ENCODE measurements around the gene EMD. TPM values are rescaled to one million over a fixed set of nuclear protein-coding genes. Genes with fewer than 3 reads are reported as not detected.

The EMD gene
- total RNA-seq, 2 experiments from 2014 or later: 62.7 to 70.0 TPM

DNA sequence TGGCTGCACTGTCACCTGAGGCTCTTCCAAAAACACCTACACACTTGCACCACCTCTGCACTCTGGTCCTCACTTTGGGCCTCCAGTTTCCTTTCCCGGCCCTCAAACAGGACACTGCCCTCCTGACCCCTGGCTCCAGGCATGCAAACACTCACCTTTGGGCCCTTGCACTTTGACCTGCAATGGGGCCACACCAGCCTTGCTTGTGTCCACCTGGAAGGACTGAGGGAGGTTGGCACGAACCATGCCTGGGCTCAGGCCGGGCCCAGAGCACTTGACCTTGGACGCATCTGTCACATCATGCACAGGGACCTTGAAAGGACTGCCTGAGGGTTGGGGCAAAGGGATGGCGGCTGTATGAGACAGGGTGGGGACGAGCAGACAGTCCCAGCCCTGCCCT lies 20.3 kb upstream of the EMD start:
- DNase-seq: no peak
- CTCF ChIA-PET: no interaction called here
- no peaks in the 10 kb centered on the region for H3K27me3 Mint-ChIP-seq (ENCODE audit: low read depth)
- H3K9me3 Mint-ChIP-seq: no peaks in the 10 kb centered on the region
- H3K27ac Mint-ChIP-seq: peak overlapping the region; percentile 63
- no peak overlapping the region for H3K4me3 Mint-ChIP-seq
- H3K4me1 Mint-ChIP-seq (ENCODE audit: low read depth): peaks cover 7% of the 10 kb centered on the region
- peaks cover 11% of the 10 kb centered on the region for H3K36me3 Mint-ChIP-seq (ENCODE audit: low read depth)
- intact Hi-C loops (cut with micrococcal nuclease): no loop called here

DNA sequence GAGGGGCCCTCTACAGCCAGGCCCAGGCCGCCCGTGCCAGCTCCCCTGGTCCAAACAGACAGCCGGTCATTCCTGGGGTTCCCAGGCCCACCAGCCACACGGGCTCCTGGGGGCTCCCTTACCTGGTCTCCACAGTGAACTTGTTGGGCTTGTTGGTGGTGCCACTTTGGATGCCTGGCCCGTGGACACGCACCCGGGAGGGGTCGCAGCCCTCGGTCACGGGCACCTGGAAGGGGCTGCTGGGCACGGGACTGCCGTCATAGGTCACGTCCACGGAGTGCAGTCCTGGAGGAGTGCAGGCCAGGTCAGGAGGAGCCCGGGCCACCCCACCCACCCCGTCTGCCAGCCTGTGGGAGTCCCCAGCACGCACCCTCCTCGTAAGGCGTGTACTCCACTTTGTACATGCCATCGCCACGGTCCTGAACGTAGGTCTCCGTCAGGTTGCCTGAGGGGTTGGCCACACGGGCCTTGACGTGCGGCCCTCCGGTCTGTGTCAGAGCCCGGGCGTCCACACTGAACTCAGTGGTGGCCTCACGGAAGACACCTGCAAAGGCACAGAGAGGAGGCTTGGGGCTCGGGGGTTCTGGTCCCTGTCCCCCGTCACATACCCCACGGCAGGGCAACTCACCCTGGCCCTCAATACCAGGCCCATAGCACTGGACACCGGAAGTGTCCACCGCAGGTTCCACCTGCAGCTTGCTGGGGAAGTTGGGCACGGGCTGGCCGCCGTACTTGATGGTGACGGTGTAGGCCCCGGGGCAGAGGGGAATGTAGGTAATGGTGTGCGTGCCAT lies 19.5 kb upstream of the EMD start:
- CTCF ChIA-PET: no interaction called here
- Mint-ChIP-seq H3K27me3 (ENCODE audit: low read depth) (no peaks in the 10 kb centered on the region), H3K4me1 (ENCODE audit: low read depth) (peaks cover 7% of the 10 kb centered on the region), H3K4me3 (no peak overlapping the region), H3K9me3 (no peaks in the 10 kb centered on the region), H3K27ac (no peak overlapping the region), H3K36me3 (ENCODE audit: low read depth) (peaks cover 11% of the 10 kb centered on the region)
- intact Hi-C loops (cut with micrococcal nuclease): no loop called here
- DNase-seq: no peak

DNA sequence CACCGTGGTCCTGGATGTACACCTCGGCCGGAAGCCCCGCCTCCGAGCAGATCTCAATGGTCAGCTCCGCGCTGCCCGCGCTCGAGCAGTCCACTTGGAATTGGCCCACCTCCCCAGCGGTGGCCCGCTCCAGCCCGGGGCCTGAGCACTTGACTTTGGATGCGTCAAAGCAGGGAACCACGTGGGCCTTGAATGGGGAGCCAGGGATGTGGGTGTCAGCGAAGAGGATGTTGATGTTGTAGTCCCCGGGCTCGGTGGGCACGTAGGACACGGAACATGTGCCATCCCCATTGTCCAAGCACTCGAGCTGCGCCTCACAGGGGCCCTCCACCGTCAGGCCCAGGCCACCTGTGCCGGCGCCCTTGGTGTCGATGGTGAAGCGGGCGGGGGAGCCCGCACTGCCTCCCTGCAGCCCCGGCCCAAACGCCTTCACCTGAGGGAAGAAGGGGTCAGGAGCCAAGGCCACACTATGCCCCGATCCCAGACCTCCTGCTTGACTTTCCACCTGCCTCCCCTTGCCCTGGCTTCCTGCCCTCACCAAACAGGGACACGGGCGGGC lies 18.9 kb upstream of the EMD start:
- CTCF ChIA-PET: no interaction called here

DNA sequence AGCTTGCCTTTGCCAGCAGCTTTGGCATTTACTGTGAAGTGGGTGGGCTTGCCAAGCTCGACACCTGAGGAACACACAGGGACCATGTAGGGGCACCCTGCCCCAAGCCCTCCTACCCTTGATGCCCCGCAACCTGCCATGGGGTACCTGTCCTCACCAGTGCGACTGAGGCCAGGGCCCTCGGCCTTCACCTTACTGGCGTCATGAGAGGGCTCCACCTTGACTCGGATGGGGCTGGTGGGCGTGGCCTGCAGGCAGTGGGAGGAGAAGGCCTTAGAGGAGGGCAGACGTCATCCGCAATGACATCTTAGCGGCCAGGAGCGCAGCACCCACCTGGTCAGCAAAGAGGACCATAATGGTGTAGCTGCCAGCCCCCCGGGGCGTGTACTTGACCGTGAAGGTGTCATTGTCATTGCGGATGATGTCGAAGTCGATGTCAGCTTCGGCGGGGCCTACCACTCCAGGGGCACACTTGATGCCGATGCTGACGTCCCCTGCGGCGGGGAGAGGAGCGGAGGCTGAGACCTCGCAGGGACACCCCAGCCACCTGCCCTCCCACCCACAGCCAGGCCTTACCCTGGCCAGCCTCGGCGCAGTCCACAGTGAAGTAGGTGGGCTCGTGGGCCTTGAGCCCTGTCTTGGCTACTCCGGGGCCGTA lies 16.9 kb upstream of the EMD start:
- no peaks in the 10 kb centered on the region for H3K9me3 Mint-ChIP-seq
- no peaks in the 10 kb centered on the region for H3K27me3 Mint-ChIP-seq (ENCODE audit: low read depth)
- intact Hi-C loops (cut with micrococcal nuclease): no loop called here
- H3K27ac Mint-ChIP-seq: no peak overlapping the region
- peaks cover 5% of the 10 kb centered on the region for H3K4me1 Mint-ChIP-seq (ENCODE audit: low read depth)
- H3K36me3 Mint-ChIP-seq (ENCODE audit: low read depth): peaks cover 10% of the 10 kb centered on the region
- DNase-seq: no peak
- H3K4me3 Mint-ChIP-seq: no peak overlapping the region
- CTCF ChIA-PET: interaction anchor here (0.7 to 1.3 kb wide), 2 partner anchors 11 to 20 kb away, joined by 3 to 4 read pairs; no protein-coding TSS in a partner anchor

More for the DNA sequence above, 18.9 kb upstream of the EMD start:
- no peak overlapping the region for H3K27ac Mint-ChIP-seq
- H3K4me3 Mint-ChIP-seq: no peak overlapping the region
- intact Hi-C loops (cut with micrococcal nuclease): no loop called here
- no peaks in the 10 kb centered on the region for H3K9me3 Mint-ChIP-seq
- H3K27me3 Mint-ChIP-seq (ENCODE audit: low read depth): no peaks in the 10 kb centered on the region
- DNase-seq: no peak
- H3K4me1 Mint-ChIP-seq (ENCODE audit: low read depth): peaks cover 7% of the 10 kb centered on the region
- H3K36me3 Mint-ChIP-seq (ENCODE audit: low read depth): peaks cover 13% of the 10 kb centered on the region

DNA sequence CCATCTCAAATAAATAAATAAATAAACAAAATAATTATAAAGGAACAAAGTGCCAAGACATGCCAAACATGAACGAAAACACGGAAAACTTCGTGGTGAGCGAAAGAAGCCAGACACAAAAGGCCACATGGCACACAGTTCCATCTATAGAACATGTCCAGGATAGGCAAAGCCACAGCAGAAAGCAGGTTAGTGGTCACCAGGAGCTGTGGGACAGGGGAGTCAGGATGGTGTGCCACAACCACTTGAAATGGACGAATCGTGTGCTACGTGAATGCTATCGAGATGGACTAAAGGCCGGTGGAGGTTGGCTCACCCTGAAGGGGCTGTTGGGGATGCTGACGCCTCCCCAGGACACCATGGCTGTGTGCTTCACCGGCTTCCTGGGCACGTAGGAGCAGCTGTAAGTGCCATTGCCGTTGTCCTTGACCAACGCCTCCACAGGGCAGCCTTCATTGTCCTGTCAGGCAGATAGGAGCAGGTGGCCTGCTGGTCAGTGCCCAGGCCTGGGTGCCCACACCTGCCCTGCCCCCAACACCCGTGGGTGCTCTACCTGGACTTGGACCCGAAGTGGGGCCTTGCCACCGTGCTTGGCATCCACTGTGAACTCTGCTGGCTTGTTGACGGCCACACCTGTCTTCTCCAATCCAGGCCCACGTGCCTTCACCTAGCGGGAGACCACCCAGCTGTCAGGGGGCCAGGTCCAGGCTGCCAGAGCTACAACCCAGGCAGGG lies 15.2 kb upstream of the EMD start:
- intact Hi-C loops (cut with micrococcal nuclease): no loop called here
- H3K27me3 Mint-ChIP-seq (ENCODE audit: low read depth): no peaks in the 10 kb centered on the region
- no peak overlapping the region for H3K4me3 Mint-ChIP-seq
- H3K36me3 Mint-ChIP-seq (ENCODE audit: low read depth): peaks cover 12% of the 10 kb centered on the region
- H3K9me3 Mint-ChIP-seq: no peaks in the 10 kb centered on the region
- no peak overlapping the region for H3K27ac Mint-ChIP-seq
- DNase-seq: no peak
- CTCF ChIA-PET: no interaction called here
- H3K4me1 Mint-ChIP-seq (ENCODE audit: low read depth): peaks cover 9% of the 10 kb centered on the region

DNA sequence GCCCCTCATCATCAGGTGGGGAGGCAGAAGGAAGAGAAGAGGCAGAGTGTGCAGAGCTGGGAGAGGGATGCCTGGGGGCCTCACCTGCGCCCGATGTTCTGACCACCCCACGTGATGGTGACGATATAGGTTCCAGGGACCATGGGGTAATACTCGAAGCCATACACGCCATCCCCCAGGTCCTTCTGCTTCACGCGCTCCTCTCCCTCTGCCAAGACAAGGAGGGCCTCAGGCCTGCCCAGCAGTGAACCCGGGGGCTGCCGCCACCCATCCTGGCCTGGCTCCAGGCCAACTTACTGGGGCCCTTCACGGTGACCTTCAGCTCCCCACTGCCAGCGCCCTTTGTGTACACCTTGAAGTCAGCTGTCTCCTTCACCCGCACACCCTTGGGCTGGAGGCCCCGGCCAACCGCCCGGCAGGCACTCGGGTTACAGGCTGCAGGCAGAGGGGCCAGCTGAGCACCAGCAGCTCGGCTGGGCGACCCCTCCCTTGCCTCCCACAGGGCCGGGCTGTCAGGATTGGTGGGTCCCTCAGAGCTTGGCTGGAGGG lies 14.0 kb upstream of the EMD start:
- no peak for DNase-seq
- intact Hi-C loops (cut with micrococcal nuclease): no loop called here
- CTCF ChIA-PET: no interaction called here
- peak overlapping the region; percentile 30 for H3K27ac Mint-ChIP-seq
- peaks cover 9% of the 10 kb centered on the region for H3K4me1 Mint-ChIP-seq (ENCODE audit: low read depth)
- H3K4me3 Mint-ChIP-seq: no peak overlapping the region
- H3K27me3 Mint-ChIP-seq (ENCODE audit: low read depth): no peaks in the 10 kb centered on the region
- peaks cover 15% of the 10 kb centered on the region for H3K36me3 Mint-ChIP-seq (ENCODE audit: low read depth)
- H3K9me3 Mint-ChIP-seq: no peaks in the 10 kb centered on the region

DNA sequence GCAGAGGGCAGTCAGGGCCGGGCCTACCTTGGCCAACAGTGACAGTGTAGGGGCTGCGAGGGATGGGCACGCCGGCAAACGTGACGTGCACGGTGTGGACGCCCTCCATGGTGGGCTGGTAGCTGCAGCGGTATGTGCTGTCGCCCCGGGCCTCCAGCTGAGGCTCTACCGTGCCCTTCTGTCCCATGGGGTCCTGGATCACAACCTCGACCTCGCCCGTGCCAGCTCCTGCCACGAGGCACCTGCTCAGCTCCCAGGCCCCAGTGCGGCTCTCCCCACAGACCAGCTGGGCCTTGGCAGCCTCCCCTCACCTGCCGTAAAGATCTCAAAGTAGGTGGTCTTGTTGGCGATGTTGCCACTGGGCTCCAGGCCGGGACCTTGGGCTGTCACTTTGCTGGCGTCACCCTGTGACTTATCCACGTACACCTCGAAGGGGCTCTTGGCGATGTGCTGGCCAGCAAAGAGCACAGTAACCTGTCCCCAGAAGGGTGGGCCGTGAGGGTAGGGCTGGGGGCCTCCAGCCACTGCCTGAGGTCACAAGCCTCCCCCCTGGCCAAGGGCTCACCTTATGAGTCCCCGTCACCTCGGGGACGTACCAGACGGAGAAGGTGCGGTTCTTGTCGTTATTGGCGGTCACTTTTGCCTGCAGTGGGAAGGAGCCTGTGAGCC lies 13.0 kb upstream of the EMD start:
- no peaks in the 10 kb centered on the region for H3K27me3 Mint-ChIP-seq (ENCODE audit: low read depth)
- DNase-seq: no peak
- no peak overlapping the region for H3K27ac Mint-ChIP-seq
- H3K4me3 Mint-ChIP-seq: no peak overlapping the region
- CTCF ChIA-PET: no interaction called here
- peaks cover 9% of the 10 kb centered on the region for H3K4me1 Mint-ChIP-seq (ENCODE audit: low read depth)
- intact Hi-C loops (cut with micrococcal nuclease): no loop called here
- H3K36me3 Mint-ChIP-seq (ENCODE audit: low read depth): peaks cover 14% of the 10 kb centered on the region
- no peaks in the 10 kb centered on the region for H3K9me3 Mint-ChIP-seq

DNA sequence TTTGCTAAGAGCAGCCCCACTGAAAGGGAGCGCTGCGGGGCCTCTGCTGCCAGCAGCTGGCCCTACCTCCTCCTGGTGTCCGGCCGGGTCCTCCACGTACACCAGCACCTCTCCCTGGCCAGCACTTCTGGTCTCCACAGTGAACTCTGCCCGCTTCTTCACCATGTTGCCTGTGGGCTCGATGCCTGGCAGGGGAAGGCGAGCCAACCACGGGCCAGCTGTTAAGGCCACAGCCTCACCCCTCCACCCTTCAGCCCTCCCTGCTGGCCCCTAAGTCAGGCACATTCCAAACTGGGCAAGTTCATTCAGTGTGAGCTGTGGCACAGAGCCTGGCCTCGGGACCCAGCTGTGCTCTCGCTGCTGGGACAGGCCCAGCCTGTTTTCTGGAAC lies 12.4 kb upstream of the EMD start:
- DNase-seq: no peak
- no peak overlapping the region for H3K27ac Mint-ChIP-seq
- no peak overlapping the region for H3K4me3 Mint-ChIP-seq
- H3K27me3 Mint-ChIP-seq (ENCODE audit: low read depth): no peaks in the 10 kb centered on the region
- no peaks in the 10 kb centered on the region for H3K9me3 Mint-ChIP-seq
- intact Hi-C loops (cut with micrococcal nuclease): no loop called here
- peaks cover 9% of the 10 kb centered on the region for H3K4me1 Mint-ChIP-seq (ENCODE audit: low read depth)
- peaks cover 14% of the 10 kb centered on the region for H3K36me3 Mint-ChIP-seq (ENCODE audit: low read depth)
- CTCF ChIA-PET: no interaction called here

DNA sequence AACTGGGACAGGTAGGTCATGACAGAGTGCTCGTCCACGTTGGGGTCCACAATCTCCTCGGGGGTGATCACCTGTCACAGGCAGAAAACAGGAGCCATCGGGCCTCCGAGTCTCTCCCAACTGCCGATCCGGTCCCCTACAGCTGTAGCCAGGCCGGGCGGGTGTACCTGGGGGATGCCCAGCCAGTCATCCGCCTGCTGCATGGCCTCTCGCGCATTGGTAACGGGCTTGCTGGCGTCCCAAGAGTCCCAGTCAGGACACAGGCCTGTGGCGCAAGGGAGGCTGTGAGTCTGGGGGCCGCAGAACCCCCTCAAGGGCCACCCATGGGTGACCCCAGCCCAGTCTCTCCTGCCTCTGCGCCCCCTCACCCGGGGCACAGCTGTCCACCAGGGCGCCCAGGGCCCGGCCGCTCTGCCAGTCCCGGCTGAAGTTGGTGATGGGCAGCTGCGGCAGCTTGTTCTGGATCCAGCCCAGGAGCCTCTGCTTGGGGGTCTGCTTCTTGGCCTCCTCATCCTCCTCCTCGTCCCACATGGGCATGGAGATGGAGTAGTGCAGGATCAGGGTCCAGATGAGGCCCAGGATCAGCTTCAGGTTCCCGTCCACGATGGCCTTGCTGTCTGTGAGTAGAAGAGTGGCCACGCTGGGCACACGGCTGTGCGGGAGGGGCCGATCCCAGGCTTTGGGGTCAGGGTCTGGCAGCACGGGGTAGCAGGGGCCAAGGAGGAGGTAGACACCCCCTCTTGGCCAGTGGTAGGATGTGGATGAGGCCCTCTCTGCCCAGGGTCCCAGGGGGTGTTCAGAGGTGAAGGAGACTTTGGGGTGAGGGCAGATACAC lies 11.4 kb upstream of the EMD start:
- peak overlapping the region; percentile 48 for H3K4me3 Mint-ChIP-seq
- CTCF ChIA-PET: no interaction called here
- no peaks in the 10 kb centered on the region for H3K9me3 Mint-ChIP-seq
- peak overlapping the region; percentile 87 for H3K27ac Mint-ChIP-seq
- DNase-seq: no peak
- no peaks in the 10 kb centered on the region for H3K27me3 Mint-ChIP-seq (ENCODE audit: low read depth)
- peaks cover 16% of the 10 kb centered on the region for H3K4me1 Mint-ChIP-seq (ENCODE audit: low read depth)
- H3K36me3 Mint-ChIP-seq (ENCODE audit: low read depth): peaks cover 14% of the 10 kb centered on the region
- intact Hi-C loops (cut with micrococcal nuclease): no loop called here

DNA sequence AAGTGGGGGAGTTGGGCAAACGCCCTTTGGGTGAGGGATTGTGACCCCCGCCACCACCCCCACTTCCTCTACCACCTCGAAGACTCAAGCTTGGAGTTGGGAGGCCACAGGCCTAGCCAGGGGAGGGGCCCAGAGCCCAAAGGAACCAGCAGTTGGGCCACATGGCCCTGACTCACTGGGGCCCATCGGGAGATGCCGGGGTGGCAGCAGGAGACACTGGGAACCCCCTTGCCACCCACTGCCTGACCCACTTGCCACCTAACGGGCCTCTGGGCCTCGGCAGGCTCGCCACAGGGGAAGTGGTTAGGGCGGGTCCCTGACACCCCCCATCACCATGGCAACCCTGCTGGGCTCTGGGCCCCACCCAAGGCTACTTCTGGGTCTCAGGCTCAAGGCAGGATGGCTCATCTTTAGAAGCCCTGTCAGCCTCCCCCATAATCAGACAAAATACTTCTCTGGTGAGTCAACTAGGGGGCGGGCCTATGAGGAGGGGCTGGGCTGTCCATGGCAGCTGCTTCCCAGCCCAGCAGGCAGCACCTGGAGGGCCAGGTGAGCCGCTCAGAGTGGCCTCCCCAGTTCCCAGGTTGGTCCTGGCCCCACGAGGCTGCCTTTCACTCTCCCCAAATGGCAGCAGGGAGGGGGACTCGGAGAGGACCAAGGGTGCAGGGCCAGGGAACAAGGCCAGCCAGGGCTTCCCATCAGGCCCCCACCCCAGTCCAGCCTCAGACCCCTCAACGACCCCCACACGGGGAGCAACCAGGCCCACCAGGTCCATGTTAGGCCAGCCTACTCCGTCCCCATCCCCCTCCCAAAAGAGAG lies 10.3 kb upstream of the EMD start:
- H3K27ac Mint-ChIP-seq: peak overlapping the region; percentile 87
- peak; percentile 93 for DNase-seq
- peaks cover 22% of the 10 kb centered on the region for H3K4me1 Mint-ChIP-seq (ENCODE audit: low read depth)
- intact Hi-C loops (cut with micrococcal nuclease): loop anchor here (1.0 kb wide), 1 partner anchor 398 kb away; the partner anchor contains the start of gene HCFC1
- no peaks in the 10 kb centered on the region for H3K9me3 Mint-ChIP-seq
- CTCF ChIA-PET: no interaction called here
- peaks cover 11% of the 10 kb centered on the region for H3K36me3 Mint-ChIP-seq (ENCODE audit: low read depth)
- H3K4me3 Mint-ChIP-seq: peak overlapping the region; percentile 86
- no peaks in the 10 kb centered on the region for H3K27me3 Mint-ChIP-seq (ENCODE audit: low read depth)

All from activated naive CD4-positive, alpha-beta T cell treated with anti-CD3 and anti-CD28 coated beads for 36 hours (primary cell).